Measurements from ENCODE around the gene DDIT3. TPM values are rescaled to one million over a fixed set of nuclear protein-coding genes. Genes with fewer than 3 reads are reported as not detected.

The DDIT3 gene
- total and polyA plus RNA-seq, 2 of the 8 experiments (the other 6 are each of a cell fraction or from before 2014, with no cell fraction given) = 4.9 to 5.7 TPM

DNA sequence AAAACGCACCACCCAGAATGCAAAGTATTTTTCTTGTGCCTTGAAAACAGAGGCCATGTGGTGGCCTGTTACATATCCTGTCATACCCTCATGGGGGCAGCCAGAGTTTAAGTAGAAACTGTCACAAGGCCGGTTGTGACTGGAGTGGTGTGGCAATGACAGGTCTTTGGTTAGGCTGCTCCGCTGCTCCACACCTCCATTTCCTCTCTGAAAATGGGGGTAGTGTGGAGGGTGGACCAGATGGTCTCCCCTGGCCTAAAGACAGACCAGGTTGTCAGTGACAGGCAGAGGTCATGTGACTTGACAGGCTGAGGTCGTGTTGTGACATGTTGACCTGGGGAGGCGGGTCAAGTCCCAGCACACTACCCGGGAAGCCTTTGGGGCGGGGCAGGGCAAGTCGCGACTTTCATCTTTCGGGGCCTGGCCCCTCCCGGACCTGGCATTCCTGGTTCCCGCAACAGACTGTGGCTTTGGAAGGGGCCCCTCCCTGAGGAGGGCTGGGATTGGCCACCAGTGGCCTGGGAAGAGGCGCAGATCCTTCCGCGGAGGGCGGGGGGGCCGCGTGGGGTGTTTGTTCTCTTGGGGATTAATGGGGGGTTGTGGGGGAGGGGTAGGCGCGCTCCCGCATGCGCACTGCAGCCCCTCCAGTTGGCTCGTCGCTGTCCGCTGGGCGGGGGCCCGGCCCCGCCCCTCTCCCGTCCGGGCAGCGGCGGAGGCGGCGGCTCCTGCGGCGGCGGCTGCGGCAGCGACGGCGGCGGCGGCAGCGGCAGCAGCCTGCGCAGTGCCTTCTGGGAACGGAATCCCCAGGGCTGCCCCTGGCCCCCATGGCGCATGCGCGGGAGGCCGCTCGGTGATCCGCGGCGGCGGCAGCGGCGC is 1.9 kb upstream of the DDIT3 start, which contains the start of gene MBD6 (continued):
- TF ChIP-seq, protein P1, sequence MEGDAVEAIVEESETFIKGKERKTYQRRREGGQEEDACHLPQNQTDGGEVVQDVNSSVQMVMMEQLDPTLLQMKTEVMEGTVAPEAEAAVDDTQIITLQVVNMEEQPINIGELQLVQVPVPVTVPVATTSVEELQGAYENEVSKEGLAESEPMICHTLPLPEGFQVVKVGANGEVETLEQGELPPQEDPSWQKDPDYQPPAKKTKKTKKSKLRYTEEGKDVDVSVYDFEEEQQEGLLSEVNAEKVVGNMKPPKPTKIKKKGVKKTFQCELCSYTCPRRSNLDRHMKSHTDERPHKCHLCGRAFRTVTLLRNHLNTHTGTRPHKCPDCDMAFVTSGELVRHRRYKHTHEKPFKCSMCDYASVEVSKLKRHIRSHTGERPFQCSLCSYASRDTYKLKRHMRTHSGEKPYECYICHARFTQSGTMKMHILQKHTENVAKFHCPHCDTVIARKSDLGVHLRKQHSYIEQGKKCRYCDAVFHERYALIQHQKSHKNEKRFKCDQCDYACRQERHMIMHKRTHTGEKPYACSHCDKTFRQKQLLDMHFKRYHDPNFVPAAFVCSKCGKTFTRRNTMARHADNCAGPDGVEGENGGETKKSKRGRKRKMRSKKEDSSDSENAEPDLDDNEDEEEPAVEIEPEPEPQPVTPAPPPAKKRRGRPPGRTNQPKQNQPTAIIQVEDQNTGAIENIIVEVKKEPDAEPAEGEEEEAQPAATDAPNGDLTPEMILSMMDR (IDR thresholded peaks at IDR 0.05; ENCODE audit: control extremely low read depth in 1 of 3, insufficient read depth in 1 of 3, low read depth in 1 of 3, low read length in 3 of 3) = no peak
- TF ChIP-seq CREB1 (IDR thresholded peaks at IDR 0.05) (no peak), SP2 (IDR thresholded peaks at IDR 0.05; ENCODE audit: low read length) (no peak), GTF2F1 (IDR thresholded peaks at IDR 0.05; ENCODE audit: borderline replicate concordance, low read depth, low read length) (no peak), RFX5 (IDR thresholded peaks at IDR 0.05; ENCODE audit: borderline replicate concordance, low read depth, low read length) (no peak), SIRT6 (IDR thresholded peaks at IDR 0.05; ENCODE audit: low read length) (no peak), CHD2 (IDR thresholded peaks at IDR 0.05; ENCODE audit: low read length) (no peak), YY1 (IDR thresholded peaks at IDR 0.05; ENCODE audit: low read depth, low read length) (peak; percentile 10; the same call in 1 of the 2 replicates), TCF12 (IDR thresholded peaks at IDR 0.05; ENCODE audit: low read depth, low read length) (no peak), KDM1A (IDR thresholded peaks at IDR 0.05; ENCODE audit: borderline replicate concordance, low read length) (no peak), E2F6 (IDR thresholded peaks at IDR 0.05) (no peak), GABPA (IDR thresholded peaks at IDR 0.05; ENCODE audit: borderline replicate concordance, insufficient read depth, low read length) (no peak), TAF1 (IDR thresholded peaks at IDR 0.05; ENCODE audit: low read depth, low read length) (peak; percentile 55; the same call in 1 of the 2 replicates), SIX5 (IDR thresholded peaks at IDR 0.05; ENCODE audit: low read depth, low read length) (no peak), TEAD4 (IDR thresholded peaks at IDR 0.05; ENCODE audit: low read depth, low read length) (no peak), BRCA1 (IDR thresholded peaks at IDR 0.05; ENCODE audit: low read depth, low read length) (no peak)
- TF ChIP-seq, protein P2, sequence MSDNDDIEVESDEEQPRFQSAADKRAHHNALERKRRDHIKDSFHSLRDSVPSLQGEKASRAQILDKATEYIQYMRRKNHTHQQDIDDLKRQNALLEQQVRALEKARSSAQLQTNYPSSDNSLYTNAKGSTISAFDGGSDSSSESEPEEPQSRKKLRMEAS (IDR thresholded peaks at IDR 0.05) = peak; percentile 82

Data from H1 (cell line).